ENCODE measurements around the gene NUMBL. TPM values are rescaled to one million over a fixed set of nuclear protein-coding genes. Genes with fewer than 3 reads are reported as not detected.
A peak's percentile ranks its signal among the peaks of the same experiment; 100 is the strongest.
"Not testable (repeated sequence)": the region's sequence is repeated elsewhere in the genome, so short reads cannot be mapped to it uniquely, and the experiment has no call there.

NUMBL gene
- total RNA-seq, 6 experiments from 2014 or later = 6.1 to 19.6 (median 10.5) TPM

GRCh38 chr19:40626918-40627317 lies 63.5 kb downstream of the NUMBL start:
- Histone ChIP-seq H3K36me3 (no peaks in the 10 kb centered on the region), H3K4me3 (no peak overlapping the region), H3K27ac (no peak overlapping the region), H3K27me3 (no peaks in the 10 kb centered on the region), H3K9me3 (no peaks in the 10 kb centered on the region), H3K4me1 (no peaks in the 10 kb centered on the region)
- 96% methylated on average over 13 of the region's 24 CpGs for WGBS (ENCODE audit: insufficient coverage, low coverage, low lambda C conversion rate, missing lambda C conversion rate)
- TF ChIP-seq, protein P1, sequence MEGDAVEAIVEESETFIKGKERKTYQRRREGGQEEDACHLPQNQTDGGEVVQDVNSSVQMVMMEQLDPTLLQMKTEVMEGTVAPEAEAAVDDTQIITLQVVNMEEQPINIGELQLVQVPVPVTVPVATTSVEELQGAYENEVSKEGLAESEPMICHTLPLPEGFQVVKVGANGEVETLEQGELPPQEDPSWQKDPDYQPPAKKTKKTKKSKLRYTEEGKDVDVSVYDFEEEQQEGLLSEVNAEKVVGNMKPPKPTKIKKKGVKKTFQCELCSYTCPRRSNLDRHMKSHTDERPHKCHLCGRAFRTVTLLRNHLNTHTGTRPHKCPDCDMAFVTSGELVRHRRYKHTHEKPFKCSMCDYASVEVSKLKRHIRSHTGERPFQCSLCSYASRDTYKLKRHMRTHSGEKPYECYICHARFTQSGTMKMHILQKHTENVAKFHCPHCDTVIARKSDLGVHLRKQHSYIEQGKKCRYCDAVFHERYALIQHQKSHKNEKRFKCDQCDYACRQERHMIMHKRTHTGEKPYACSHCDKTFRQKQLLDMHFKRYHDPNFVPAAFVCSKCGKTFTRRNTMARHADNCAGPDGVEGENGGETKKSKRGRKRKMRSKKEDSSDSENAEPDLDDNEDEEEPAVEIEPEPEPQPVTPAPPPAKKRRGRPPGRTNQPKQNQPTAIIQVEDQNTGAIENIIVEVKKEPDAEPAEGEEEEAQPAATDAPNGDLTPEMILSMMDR (IDR thresholded peaks at IDR 0.05) = no peak
- no peak for TF ChIP-seq POLR2A (IDR thresholded peaks at IDR 0.05)
- ATAC-seq (no peak), DNase-seq (no peak)
- intact Hi-C loops (cut with DNase I) = no loop called here

DNA sequence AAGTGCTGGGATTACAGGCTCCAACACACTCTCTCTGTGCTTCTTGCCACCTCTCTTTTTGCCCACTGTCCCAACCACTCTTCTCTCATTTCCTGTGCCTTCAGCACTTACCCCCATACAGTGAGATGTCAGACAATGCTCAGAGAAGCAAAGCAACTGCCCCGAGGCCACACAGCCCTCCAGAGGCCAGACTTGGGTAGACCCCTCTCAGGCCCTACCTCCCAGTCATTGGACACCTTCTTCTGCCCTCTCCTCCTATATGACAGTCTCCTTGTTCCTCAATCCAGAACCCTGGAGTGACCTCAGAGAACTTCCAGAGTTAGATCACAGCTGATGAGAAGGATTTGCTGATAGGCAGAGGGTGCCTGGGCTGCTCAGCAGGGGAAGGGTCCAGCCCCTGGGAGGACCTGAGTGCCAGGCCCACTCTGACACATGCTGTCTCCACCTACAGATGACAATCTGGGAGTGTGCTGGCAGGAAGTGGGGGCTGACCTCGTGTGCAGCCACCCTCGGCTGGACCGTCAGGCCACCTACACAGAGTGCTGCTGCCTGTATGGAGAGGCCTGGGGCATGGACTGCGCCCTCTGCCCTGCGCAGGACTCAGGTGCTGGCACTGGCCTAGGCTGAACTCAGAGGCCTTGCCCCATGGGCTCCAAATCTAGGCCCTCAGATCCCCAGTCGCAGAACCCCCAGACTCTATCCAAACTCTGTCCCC lies 64.9 kb downstream of the NUMBL start:
- DNase-seq (no peak), ATAC-seq (no peak)
- Histone ChIP-seq H3K4me1 (no peaks in the 10 kb centered on the region), H3K27ac (no peak overlapping the region), H3K9me3 (no peaks in the 10 kb centered on the region), H3K4me3 (no peak overlapping the region), H3K36me3 (no peaks in the 10 kb centered on the region), H3K27me3 (no peaks in the 10 kb centered on the region)
- intact Hi-C loops (cut with DNase I) = no loop called here
- WGBS (ENCODE audit: insufficient coverage, low coverage, low lambda C conversion rate, missing lambda C conversion rate) = 0% methylated on average over 1 of the region's 7 CpGs
- TF ChIP-seq, protein P1 (IDR thresholded peaks at IDR 0.05) = no peak
- no peak for TF ChIP-seq POLR2A (IDR thresholded peaks at IDR 0.05)

- H3K36me3 ChIP-seq; H3K4me3 ChIP-seq; H3K27me3 ChIP-seq; intact Hi-C loops (cut with DNase I); H3K27ac ChIP-seq; ATAC-seq; DNase-seq; H3K9me3 ChIP-seq; H3K4me1 ChIP-seq: not testable (repeated sequence)
- WGBS (ENCODE audit: insufficient coverage, low coverage, low lambda C conversion rate, missing lambda C conversion rate) = 66% methylated on average over 5 of the region's 14 CpGs
Measured at GRCh38 chr19:40624369-40625153, 65.9 kb downstream of the NUMBL start.

DNA sequence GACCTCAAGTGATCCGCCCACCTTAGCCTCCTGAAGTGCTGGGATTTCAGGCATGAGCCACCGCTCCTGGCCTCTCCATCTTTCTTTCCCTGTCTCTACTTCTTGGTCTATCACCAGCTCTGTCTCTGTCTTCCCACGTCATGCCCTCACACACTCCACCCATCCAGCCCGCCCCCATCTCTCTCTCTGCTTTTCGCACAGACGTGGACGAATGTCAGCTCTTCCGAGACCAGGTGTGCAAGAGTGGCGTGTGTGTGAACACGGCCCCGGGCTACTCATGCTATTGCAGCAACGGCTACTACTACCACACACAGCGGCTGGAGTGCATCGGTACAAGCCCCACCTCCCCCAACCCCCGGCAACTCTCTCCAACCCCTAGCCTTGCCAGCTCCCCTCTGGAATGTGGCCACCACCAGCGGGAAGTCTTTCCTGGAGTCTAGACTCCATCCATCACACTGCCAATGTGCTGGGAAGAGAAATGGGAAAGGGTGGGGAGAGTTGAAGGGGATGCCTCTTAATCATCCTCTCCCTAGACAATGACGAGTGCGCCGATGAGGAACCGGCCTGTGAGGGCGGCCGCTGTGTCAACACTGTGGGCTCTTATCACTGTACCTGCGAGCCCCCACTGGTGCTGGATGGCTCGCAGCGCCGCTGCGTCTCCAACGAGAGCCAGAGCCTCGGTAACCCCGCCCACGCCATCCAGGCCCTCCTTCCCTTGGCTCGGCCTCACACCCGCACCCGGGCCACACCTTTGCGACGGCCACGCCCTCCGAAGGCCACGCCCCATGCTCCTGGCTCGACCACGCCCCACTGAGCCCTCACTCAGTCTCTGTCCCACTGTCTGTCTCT lies 66.8 kb downstream of the NUMBL start:
- Histone ChIP-seq H3K27ac (no peak overlapping the region), H3K9me3 (no peaks in the 10 kb centered on the region), H3K4me3 (no peak overlapping the region), H3K4me1 (no peaks in the 10 kb centered on the region), H3K36me3 (no peaks in the 10 kb centered on the region), H3K27me3 (no peaks in the 10 kb centered on the region)
- ATAC-seq = peak; percentile 71 to 86 (median 80)
- TF ChIP-seq, protein P1 (IDR thresholded peaks at IDR 0.05) = no peak
- TF ChIP-seq POLR2A (IDR thresholded peaks at IDR 0.05) = no peak
- DNase-seq = peak in 1 of 3 donors; percentile 56
- intact Hi-C loops (cut with DNase I) = no loop called here
- 53% methylated on average over 38 of the region's 41 CpGs for whole genome bisulfite sequencing (ENCODE audit: insufficient coverage, low coverage, low lambda C conversion rate, missing lambda C conversion rate)

Measured in right lobe of liver (tissue), 6 donors.